Heart right ventricle (tissue), 16 donors: ENCODE measurements around the gene CFAP73. TPM values are rescaled to one million over a fixed set of nuclear protein-coding genes. Genes with fewer than 3 reads are reported as not detected.

Experiments used
- ATAC-seq, 8 donors: fragments of 200-7000 bp; cut with Tn5 transposase; one replicate each; pipeline ENCODE4 v1.9.1; 2020; ENCODE audit warnings: mild to moderate bottlenecking in 8 of 8, moderate library complexity in 8 of 8, moderate number of reproducible peaks in 1 of 8
- DNase-seq, 2 donors: peaks; one replicate each; pipeline ENCODE4 v3.0.0-alpha.2; 2020
- H3K27ac ChIP-seq, 10 donors: fragments of 200-600 bp; sonication (generic) in 2 of 10; one replicate each; pipeline versions ENCODE4 v1.5.0 to v1.8.0; 2020 to 2022; ENCODE audit warnings: mild to moderate bottlenecking in 3 of 10
- H3K27me3 ChIP-seq, 7 donors: fragments of 200-600 bp; one replicate each; pipeline ENCODE4 v1.8.0; 2021 to 2022; ENCODE audit warnings: mild to moderate bottlenecking in 2 of 7
- H3K36me3 ChIP-seq, 9 donors: fragments of 200-600 bp; sonication (generic) in 1 of 9; one replicate each; pipeline versions ENCODE4 v1.5.0 to v1.8.0; 2020 to 2022; ENCODE audit warnings: mild to moderate bottlenecking in 2 of 9
- H3K4me1 ChIP-seq, 9 donors: fragments of 200-600 bp; sonication (generic) in 1 of 9; one replicate each; pipeline versions ENCODE4 v1.5.0 to v1.8.0; 2020 to 2022; ENCODE audit warnings: mild to moderate bottlenecking in 4 of 9
- H3K4me3 ChIP-seq, 10 donors: fragments of 200-600 bp; sonication (generic) in 2 of 10; one replicate each; pipeline versions ENCODE4 v1.5.0 to v1.8.0; 2020 to 2022; ENCODE audit warnings: mild to moderate bottlenecking in 7 of 10, moderate library complexity in 2 of 10
- H3K9me3 ChIP-seq, 11 donors: fragments of 200-600 bp in 10 of 11; sonication (generic) in 2 of 11; one replicate each; pipeline versions ENCODE4 v1.5.0 to v1.8.0; 2013 to 2022; ENCODE audit warnings: mild to moderate bottlenecking in 2 of 11, control low read depth in 1 of 11, moderate library complexity in 1 of 11
- CTCF ChIP-seq, 9 donors: fragments of 200-600 bp; sonication (generic) in 2 of 9; IDR thresholded peaks; one replicate each; pipeline versions ENCODE4 v1.5.0 to v1.8.0; 2021 to 2022; ENCODE audit warnings: antibody characterized with exemption in 9 of 9, mild to moderate bottlenecking in 5 of 9, moderate library complexity in 1 of 9
- WGBS, 2 donors: extraction: QIAGEN DNeasy Blood & Tissue Kit; methylation state at CpG; one replicate each; pipeline ENCODE4 v1.1.7; 2013; ENCODE audit warnings: inconsistent platforms in 1 of 2; 5-methylcytosine and 5-hydroxymethylcytosine counted together
- intact Hi-C, 10 donors: fragments of 100-400 bp; cut with DNase I; formaldehyde crosslinking; loops; one replicate each; pipeline versions ENCODE4 v1.11.1 to v1.14.2; 2022
- polyA plus RNA-seq, 2 donors: library from polyadenylated mRNA; stranded (reverse); fragments of 200-250 nt; gene quantifications; one replicate each; pipeline ENCODE4 v1.2.3, GENCODE V29; 2013
- total RNA-seq, 10 donors: library from RNA; stranded (reverse); fragmentation: NEBNext Ultra II Directional in 3 of 10; extraction: Animal tissue kit (Norgen Biotek cat#: 25700) in 3 of 10; gene quantifications; one replicate each; pipeline versions ENCODE4 v1.2.1 to v1.2.4, GENCODE V29; 2021 to 2023
- donor health status: Arrhythmogenic right ventricular cardiomyopathy.
- donor health status: ischemic (EF 13 %, LVEDD 7.1; RV severe dilation, severe dysfunction).
- donor health status: healthy with polysubstance abuse.
- donor health status: DM: no; HTN: yes; CAD: no.
- donor health status: DM: no; HTN: no; CAD: no.
- donor health status: ischemic (EF 25% LVEDD 6.9; RV normal size, moderate dysfunction).
- donor health status: ischemic (EF 25% LVEDD 5.7; RV mildly dilated, moderate dysfunction).
- donor health status: healthy.
- donor health status: DM: yes; HTN: yes; CAD: no.
- donor health status: Ischemic cardiomyopathy.
- donor health status: ischemic (EF 35%, LVEDD 5.7; RV mildly dilated, moderate dysfunction).
- donor health status: nonischemic (EF 11% LVEDD 7.7; RV severe dilation, severe dysfunction).
- donor health status: DM: yes; HTN: yes; CAD: no.
- donor health status: PGD.
- donor health status: ischemic (EF 29% LVEDD 5.4; RV normal size, mild dysfunction).
- donor health status: nonischemic (EF 23%, LVEDD 6.1; RV moderate dilation, normal function).

Gene CFAP73
- total and polyA plus RNA-seq, 12 donors: 0.10 TPM; not detected in 11

- peaks cover 10 to 60% (median 58%) of the 10 kb centered on the region in 7 donors for H3K27me3 ChIP-seq
- ATAC-seq: no peak
- peaks cover 3 to 36% (median 26%) of the 10 kb centered on the region in 9 donors for H3K36me3 ChIP-seq
- DNase-seq: no peak
- no peak for TF ChIP-seq CTCF (IDR thresholded peaks at IDR 0.05)
- no peak overlapping the region for H3K27ac ChIP-seq
- H3K9me3 ChIP-seq: no peaks in the 10 kb centered on the region
- intact Hi-C loops: loop anchor here in 2 of 10 donors (10.0 kb wide), 1 partner anchor 101 kb away; the partner anchor contains the start of gene DTX1 (in 2 of the 2)
- 44 to 58% methylated on average over 7 of the region's 7 CpGs for WGBS, 2 donors
- H3K4me3 ChIP-seq: no peak overlapping the region
- H3K4me1 ChIP-seq: peaks cover 3 to 24% (median 18%) of the 10 kb centered on the region in 9 donors
Observed at GRCh38 chr12:113155646-113156045, 6.1 kb downstream of the CFAP73 start.

GRCh38 chr12:113157218-113157859 is 7.8 kb downstream of the CFAP73 start:
- peaks cover 3 to 43% (median 41%) of the 10 kb centered on the region in 7 donors for H3K27me3 ChIP-seq
- H3K36me3 ChIP-seq: peaks cover 3 to 53% (median 39%) of the 10 kb centered on the region in 9 donors
- TF ChIP-seq CTCF (IDR thresholded peaks at IDR 0.05): no peak
- peaks cover 3 to 24% (median 18%) of the 10 kb centered on the region in 9 donors for H3K4me1 ChIP-seq
- intact Hi-C loops: loop anchor here in 2 of 10 donors (10.0 kb wide), 1 partner anchor 103 kb away; the partner anchor contains the start of gene DTX1 (in 2 of the 2)
- DNase-seq: no peak
- H3K4me3 ChIP-seq: no peak overlapping the region
- 89 to 90% methylated on average over 12 of the region's 12 CpGs for WGBS, 2 donors
- ATAC-seq: no peak
- no peak overlapping the region for H3K27ac ChIP-seq
- no peaks in the 10 kb centered on the region for H3K9me3 ChIP-seq

- 96% methylated on average over 26 of the region's 26 CpGs for WGBS, 2 donors
- H3K9me3 ChIP-seq: no peaks in the 10 kb centered on the region
- intact Hi-C loops: loop anchor here in 2 of 10 donors (10.0 kb wide), 1 partner anchor 104 kb away; the partner anchor contains the start of gene DTX1 (in 2 of the 2)
- DNase-seq: no peak
- H3K36me3 ChIP-seq: peaks cover 3 to 66% (median 50%) of the 10 kb centered on the region in 9 donors
- ATAC-seq: no peak
- no peak overlapping the region for H3K4me3 ChIP-seq
- peaks cover 0 to 30% (median 29%) of the 10 kb centered on the region in 7 donors for H3K27me3 ChIP-seq
- H3K4me1 ChIP-seq: peaks cover 3 to 14% (median 8%) of the 10 kb centered on the region in 9 donors
- no peak for TF ChIP-seq CTCF (IDR thresholded peaks at IDR 0.05)
- H3K27ac ChIP-seq: no peak overlapping the region
Observed at GRCh38 chr12:113158439-113159203, 9.1 kb downstream of the CFAP73 start.

GRCh38 chr12:113159937-113160336 is 10.4 kb downstream of the CFAP73 start:
- DNase-seq: no peak
- H3K4me1 ChIP-seq: peaks cover 0 to 5% (median 0%) of the 10 kb centered on the region in 9 donors
- peaks cover 0 to 17% (median 16%) of the 10 kb centered on the region in 7 donors for H3K27me3 ChIP-seq
- H3K4me3 ChIP-seq: no peak overlapping the region
- H3K27ac ChIP-seq: no peak overlapping the region
- no peaks in the 10 kb centered on the region for H3K9me3 ChIP-seq
- intact Hi-C loops: loop anchor here in 3 of 10 donors (5.0 to 10.0 kb wide), 2 partner anchors 105 to 988 kb away; partner anchors contain the start of gene DTX1 (in 2 of the 3)
- no peak for TF ChIP-seq CTCF (IDR thresholded peaks at IDR 0.05)
- 95 to 98% methylated on average over 7 of the region's 7 CpGs for WGBS, 2 donors
- ATAC-seq: no peak
- H3K36me3 ChIP-seq: peaks cover 3 to 79% (median 63%) of the 10 kb centered on the region in 9 donors
